IPS-NIHi11 (cell line): ENCODE data around the gene C16orf96.

Experiments
- DNase-seq: peaks from one replicate; pipeline ENCODE4 v3.0.0; 2012; ENCODE audit warnings: mixed read lengths, low spot score

The C16orf96 gene

GRCh38 chr16:4616047-4616811 is 60.1 kb downstream of the C16orf96 start:
- DNase-seq, result peak; percentile 92

- DNase-seq, result no peak
Measured at GRCh38 chr16:4617880-4618279, 61.7 kb downstream of the C16orf96 start.

GRCh38 chr16:4618645-4619418 is 62.7 kb downstream of the C16orf96 start:
- no peak for DNase-seq

GRCh38 chr16:4623593-4623992 is 67.5 kb downstream of the C16orf96 start:
- no peak for DNase-seq

GRCh38 chr16:4624015-4624826 is 68.1 kb downstream of the C16orf96 start, which contains the start of gene MGRN1:
MGRN1 (plus strand) TSS chr16:4624826; CDS start chr16:4624961, 135 bp downstream.
- peak; percentile 95 for DNase-seq

- peak; percentile 71 for DNase-seq
Measured at GRCh38 chr16:4624827-4625559, 68.9 kb downstream of the C16orf96 start.

- no peak for DNase-seq
Measured at GRCh38 chr16:4625560-4626159, 69.5 kb downstream of the C16orf96 start.

GRCh38 chr16:4626396-4626795 is 70.3 kb downstream of the C16orf96 start:
- no peak for DNase-seq

GRCh38 chr16:4628283-4628682 is 72.1 kb downstream of the C16orf96 start:
- DNase-seq, result no peak

GRCh38 chr16:4631444-4631843 is 75.3 kb downstream of the C16orf96 start:
- DNase-seq, result no peak

GRCh38 chr16:4633910-4634635 is 77.9 kb downstream of the C16orf96 start:
- DNase-seq, result no peak

- DNase-seq, result no peak
Measured at GRCh38 chr16:4634768-4635167, 78.6 kb downstream of the C16orf96 start.

GRCh38 chr16:4636196-4636595 is 80.1 kb downstream of the C16orf96 start:
- DNase-seq, result no peak

GRCh38 chr16:4637501-4638166 is 81.5 kb downstream of the C16orf96 start:
- DNase-seq, result no peak

- no peak for DNase-seq
Measured at GRCh38 chr16:4639899-4640509, 83.9 kb downstream of the C16orf96 start.

- no peak for DNase-seq
Measured at GRCh38 chr16:4640572-4641305, 84.6 kb downstream of the C16orf96 start.

GRCh38 chr16:4641306-4641687 is 85.2 kb downstream of the C16orf96 start:
- no peak for DNase-seq

- DNase-seq, result no peak
Measured at GRCh38 chr16:4641895-4642294, 85.8 kb downstream of the C16orf96 start.
